Heart left ventricle (tissue), 16 donors: ENCODE results near the gene TRDMT1. TPM values are rescaled to one million over a fixed set of nuclear protein-coding genes. Genes with fewer than 3 reads are reported as not detected.
A peak's percentile ranks its signal among the peaks of the same experiment; 100 is the strongest.

ENCODE experiments used
- ATAC-seq, 4 donors: fragments of 200-7000 bp; cut with Tn5 transposase; one replicate each; pipeline ENCODE4 v1.9.1; 2020 to 2022; ENCODE audit warnings: moderate library complexity in 4 of 4, mild to moderate bottlenecking in 3 of 4, moderate number of reproducible peaks in 1 of 4
- DNase-seq, 5 donors: peaks; one replicate each; pipeline ENCODE4 v3.0.0-alpha.2; 2020
- H3K27ac ChIP-seq, 12 donors: fragments of 200-600 bp; sonication (generic) in 4 of 12; one replicate each; pipeline versions ENCODE4 v1.5.0 to v1.8.0; 2016 to 2022; ENCODE audit warnings: mild to moderate bottlenecking in 2 of 12
- H3K27me3 ChIP-seq, 9 donors: fragments of 200-600 bp; sonication (generic) in 2 of 9; one replicate each; pipeline versions ENCODE4 v1.5.1 to v1.8.0; 2016 to 2022; ENCODE audit warnings: mild to moderate bottlenecking in 3 of 9
- H3K36me3 ChIP-seq, 9 donors: fragments of 200-600 bp; sonication (generic) in 2 of 9; one replicate each; pipeline versions ENCODE4 v1.5.0 to v1.8.0; 2018 to 2022; ENCODE audit warnings: mild to moderate bottlenecking in 2 of 9
- H3K4me1 ChIP-seq, 12 donors: fragments of 200-600 bp; sonication (generic) in 4 of 12; one replicate each; pipeline versions ENCODE4 v1.5.0 to v1.8.0; 2016 to 2022; ENCODE audit warnings: mild to moderate bottlenecking in 3 of 12
- H3K4me3 ChIP-seq, 12 donors: fragments of 200-600 bp; sonication (generic) in 4 of 12; one replicate each; pipeline versions ENCODE4 v1.5.0 to v1.8.0; 2017 to 2022; ENCODE audit warnings: mild to moderate bottlenecking in 9 of 12, moderate library complexity in 4 of 12
- H3K9me3 ChIP-seq, 12 donors: fragments of 200-600 bp; sonication (generic) in 4 of 12; one replicate each; pipeline versions ENCODE4 v1.5.0 to v1.8.0; 2016 to 2022; ENCODE audit warnings: mild to moderate bottlenecking in 1 of 12
- POLR2A ChIP-seq, 2 donors: fragments of 450-650 bp; IDR thresholded peaks; one replicate each; pipeline ENCODE4 v1.6.1; 2017; ENCODE audit warnings: antibody characterized with exemption in 2 of 2, mild to moderate bottlenecking in 2 of 2, moderate library complexity in 2 of 2
- WGBS, 4 donors: extraction: QIAGEN DNeasy Blood & Tissue Kit in 2 of 4; methylation state at CpG; one replicate each; pipeline versions ENCODE4 v1.1.5 to v1.1.7; 2013 to 2018; 5-methylcytosine and 5-hydroxymethylcytosine counted together
- intact Hi-C, 10 donors: fragments of 100-400 bp; cut with DNase I; formaldehyde crosslinking; loops; one replicate each; pipeline versions ENCODE4 v1.11.1 to v1.14.2; 2022
- polyA plus RNA-seq, 2 donors: library from polyadenylated mRNA; stranded (reverse); fragments of 200-250 nt; gene quantifications; one replicate each; pipeline ENCODE4 v1.2.3, GENCODE V29; 2013
- total RNA-seq, 9 donors: library from RNA; depleted of rRNA in 2 of 9; stranded (reverse); fragments of >200 nt in 2 of 9; fragmentation: NEBNext Ultra II Directional in 3 of 9; extraction: Animal tissue kit (Norgen Biotek cat#: 25700) in 3 of 9; gene quantifications; one replicate each; pipeline versions ENCODE4 v1.1.0 to v1.2.4, GENCODE V29; 2016 to 2023
- TF ChIP-seq, protein P1 (sequence below), 12 donors: fragments of 200-600 bp; sonication (generic) in 4 of 12; IDR thresholded peaks; one replicate each; pipeline versions ENCODE4 v1.5.0 to v1.8.0; 2018 to 2022; ENCODE audit warnings: antibody characterized with exemption in 12 of 12, mild to moderate bottlenecking in 5 of 12
- donor health status: ischemic (EF 13 %, LVEDD 7.1; RV severe dilation, severe dysfunction).
- donor health status: healthy with polysubstance abuse.
- donor health status: DM: no; HTN: yes; CAD: no.
- donor health status: DM: no; HTN: no; CAD: no.
- donor health status: ischemic (EF 25% LVEDD 6.9; RV normal size, moderate dysfunction).
- donor health status: ischemic (EF 25% LVEDD 5.7; RV mildly dilated, moderate dysfunction).
- donor health status: healthy.
- donor health status: DM: yes; HTN: yes; CAD: no.
- donor health status: ischemic (EF 35%, LVEDD 5.7; RV mildly dilated, moderate dysfunction).
- donor health status: nonischemic (EF 11% LVEDD 7.7; RV severe dilation, severe dysfunction).
- donor health status: DM: yes; HTN: yes; CAD: no.
- donor health status: PGD.
- donor health status: ischemic (EF 29% LVEDD 5.4; RV normal size, mild dysfunction).
- donor health status: nonischemic (EF 23%, LVEDD 6.1; RV moderate dilation, normal function).

Gene TRDMT1
- total and polyA plus RNA-seq, 11 donors = 1.8 to 6.0 (median 3.5) TPM

GRCh38 chr10:17206210-17206709 is 4.8 kb upstream of the TRDMT1 start:
- no peak for ATAC-seq
- Histone ChIP-seq H3K4me1 (peaks cover 0 to 31% (median 2%) of the 10 kb centered on the region in 12 donors), H3K27me3 (no peaks in the 10 kb centered on the region), H3K36me3 (no peaks in the 10 kb centered on the region), H3K27ac (peak overlapping the region in 1 of 12 donors; percentile 43), H3K4me3 (no peak overlapping the region), H3K9me3 (no peaks in the 10 kb centered on the region)
- TF ChIP-seq, protein P1, sequence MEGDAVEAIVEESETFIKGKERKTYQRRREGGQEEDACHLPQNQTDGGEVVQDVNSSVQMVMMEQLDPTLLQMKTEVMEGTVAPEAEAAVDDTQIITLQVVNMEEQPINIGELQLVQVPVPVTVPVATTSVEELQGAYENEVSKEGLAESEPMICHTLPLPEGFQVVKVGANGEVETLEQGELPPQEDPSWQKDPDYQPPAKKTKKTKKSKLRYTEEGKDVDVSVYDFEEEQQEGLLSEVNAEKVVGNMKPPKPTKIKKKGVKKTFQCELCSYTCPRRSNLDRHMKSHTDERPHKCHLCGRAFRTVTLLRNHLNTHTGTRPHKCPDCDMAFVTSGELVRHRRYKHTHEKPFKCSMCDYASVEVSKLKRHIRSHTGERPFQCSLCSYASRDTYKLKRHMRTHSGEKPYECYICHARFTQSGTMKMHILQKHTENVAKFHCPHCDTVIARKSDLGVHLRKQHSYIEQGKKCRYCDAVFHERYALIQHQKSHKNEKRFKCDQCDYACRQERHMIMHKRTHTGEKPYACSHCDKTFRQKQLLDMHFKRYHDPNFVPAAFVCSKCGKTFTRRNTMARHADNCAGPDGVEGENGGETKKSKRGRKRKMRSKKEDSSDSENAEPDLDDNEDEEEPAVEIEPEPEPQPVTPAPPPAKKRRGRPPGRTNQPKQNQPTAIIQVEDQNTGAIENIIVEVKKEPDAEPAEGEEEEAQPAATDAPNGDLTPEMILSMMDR (IDR thresholded peaks at IDR 0.05) = no peak
- no peak for TF ChIP-seq POLR2A (IDR thresholded peaks at IDR 0.05)
- no peak for DNase-seq
- intact Hi-C loops = loop anchor here in 2 of 10 donors (10.0 kb wide), 2 partner anchors 171 to 771 kb away; partner anchors contain the start of gene PTER (in 1 of the 2)
- WGBS, 4 donors = 68 to 82% (median 77%) methylated on average over 7 of the region's 7 CpGs

DNA sequence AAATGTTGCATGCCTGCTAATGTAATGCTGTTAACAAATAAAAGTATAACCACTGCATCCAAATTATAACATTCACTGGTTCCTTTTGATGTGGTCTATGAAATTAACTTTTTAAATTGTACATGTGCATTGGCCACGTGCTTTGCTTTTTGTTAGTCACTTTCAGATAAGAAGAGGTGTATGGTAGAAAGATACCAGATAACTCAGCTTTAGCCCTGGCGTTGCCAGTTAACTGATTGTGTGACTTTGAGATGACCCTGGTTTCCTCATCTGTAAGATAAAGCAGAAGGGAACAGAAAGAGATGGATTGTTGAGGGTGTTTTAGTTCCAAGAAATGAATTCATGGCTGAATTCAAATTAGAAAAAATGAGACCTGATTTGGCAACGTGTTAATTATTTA is 1.9 kb upstream of the TRDMT1 start:
- Histone ChIP-seq H3K9me3 (no peaks in the 10 kb centered on the region), H3K4me1 (peaks cover 0 to 35% (median 10%) of the 10 kb centered on the region in 12 donors), H3K27ac (no peak overlapping the region), H3K27me3 (no peaks in the 10 kb centered on the region), H3K36me3 (no peaks in the 10 kb centered on the region), H3K4me3 (no peak overlapping the region)
- TF ChIP-seq POLR2A (IDR thresholded peaks at IDR 0.05) = no peak
- TF ChIP-seq, protein P1 (IDR thresholded peaks at IDR 0.05) = no peak
- no peak for DNase-seq
- ATAC-seq = no peak
- 21 to 35% (median 24%) methylated on average over 3 of the region's 3 CpGs for WGBS, 4 donors
- intact Hi-C loops = loop anchor here in 2 of 10 donors (10.0 kb wide), 2 partner anchors 169 to 769 kb away; partner anchors contain the start of gene PTER (in 1 of the 2)

DNA sequence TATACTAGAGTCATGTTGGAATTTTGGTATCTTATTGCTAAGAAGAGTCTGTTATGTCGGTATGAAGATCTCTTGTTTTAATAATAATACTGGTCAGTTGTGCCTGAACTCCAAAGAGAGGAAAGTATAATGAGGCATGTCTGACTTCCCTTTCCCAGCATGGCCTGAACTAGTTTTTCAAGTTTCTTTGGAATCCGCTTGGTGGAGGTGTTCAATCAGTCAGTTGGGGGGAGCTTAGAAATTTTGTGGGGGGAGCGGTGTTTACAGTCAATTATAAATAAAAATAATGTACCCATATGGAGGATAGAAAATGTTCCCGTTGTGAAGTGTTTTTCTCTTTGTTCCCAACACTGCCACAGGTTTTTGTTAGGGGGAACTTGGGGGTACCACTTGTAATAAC is 1.5 kb upstream of the TRDMT1 start:
- H3K9me3 ChIP-seq = no peaks in the 10 kb centered on the region
- TF ChIP-seq POLR2A (IDR thresholded peaks at IDR 0.05) = no peak
- TF ChIP-seq, protein P1 (IDR thresholded peaks at IDR 0.05) = no peak
- no peaks in the 10 kb centered on the region for H3K36me3 ChIP-seq
- no peaks in the 10 kb centered on the region for H3K27me3 ChIP-seq
- 86 to 94% (median 90%) methylated on average over 4 of the region's 4 CpGs for WGBS, 4 donors
- ATAC-seq (no peak), DNase-seq (no peak)
- no peak overlapping the region for H3K27ac ChIP-seq
- peaks cover 0 to 32% (median 10%) of the 10 kb centered on the region in 12 donors for H3K4me1 ChIP-seq
- intact Hi-C loops = loop anchor here in 2 of 10 donors (10.0 kb wide), 2 partner anchors 168 to 768 kb away; partner anchors contain the start of gene PTER (in 1 of the 2)
- H3K4me3 ChIP-seq = no peak overlapping the region

DNA sequence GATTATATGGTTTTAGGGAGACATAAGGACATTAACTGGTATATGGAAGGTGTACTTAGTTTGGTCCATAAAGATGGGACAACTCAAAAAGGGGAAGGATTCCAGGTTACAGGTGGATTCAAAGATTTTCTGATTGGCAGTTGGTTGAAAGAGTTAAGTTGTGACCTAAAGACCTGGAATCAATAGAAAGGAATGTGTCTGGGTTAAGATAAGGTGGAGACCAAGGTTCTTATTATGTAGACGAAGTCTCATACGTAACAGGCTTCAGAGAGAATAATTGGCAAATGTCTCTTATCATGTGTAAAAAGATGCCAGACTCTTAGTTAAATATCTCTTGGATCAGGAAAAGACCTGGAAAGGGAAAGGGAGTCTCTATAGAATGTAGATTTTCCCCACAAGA is 1.0 kb upstream of the TRDMT1 start:
- intact Hi-C loops = loop anchor here in 2 of 10 donors (10.0 kb wide), 2 partner anchors 168 to 768 kb away; partner anchors contain the start of gene PTER (in 1 of the 2)
- no peaks in the 10 kb centered on the region for H3K9me3 ChIP-seq
- H3K4me1 ChIP-seq = peaks cover 0 to 32% (median 10%) of the 10 kb centered on the region in 12 donors
- H3K4me3 ChIP-seq = no peak overlapping the region
- TF ChIP-seq, protein P1 (IDR thresholded peaks at IDR 0.05) = no peak
- no peak for TF ChIP-seq POLR2A (IDR thresholded peaks at IDR 0.05)
- no peaks in the 10 kb centered on the region for H3K27me3 ChIP-seq
- DNase-seq (no peak), ATAC-seq (no peak)
- 94 to 96% (median 95%) methylated on average over 2 of the region's 2 CpGs for WGBS, 4 donors
- no peak overlapping the region for H3K27ac ChIP-seq
- no peaks in the 10 kb centered on the region for H3K36me3 ChIP-seq
